CD14-positive monocyte (primary cell): ENCODE results near the gene LEPROT. TPM values are rescaled to one million over a fixed set of nuclear protein-coding genes. Genes with fewer than 3 reads are reported as not detected.

Experiments used
- DNase-seq, 3 donors: peaks; one replicate each; pipeline ENCODE4 v3.0.0-alpha.2; 2011 to 2022
- H2AFZ ChIP-seq: 2 replicates; pipeline ENCODE4 v1.6.0; 2012; ENCODE audit warnings: mild to moderate bottlenecking, low read depth, low read length, inconsistent platforms; ENCODE audit not compliant: insufficient read depth, poor library complexity, severe bottlenecking
- H3K27ac ChIP-seq, 2 donors: 1 replicate in 1 of 2; 2 replicates in 1 of 2; pipeline ENCODE4 v1.5.1; 2012 to 2013; ENCODE audit warnings: low read length in 2 of 2, control low read depth in 1 of 2, inconsistent platforms in 1 of 2, low read depth in 1 of 2, mild to moderate bottlenecking in 1 of 2
- H3K27me3 ChIP-seq, 2 donors: one replicate each; pipeline versions ENCODE4 v1.6.0 to v1.6.1; 2011 to 2013; ENCODE audit warnings: low read length in 2 of 2; ENCODE audit not compliant: control insufficient read depth in 2 of 2, insufficient read depth in 2 of 2
- H3K36me3 ChIP-seq, 2 donors: replicated peaks in 1 of 2; 1 replicate in 1 of 2; 2 replicates in 1 of 2; pipeline versions ENCODE4 v1.5.1 to v1.6.1; 2012 to 2013; ENCODE audit warnings: low read length in 2 of 2, control low read depth in 1 of 2, inconsistent platforms in 1 of 2, mild to moderate bottlenecking in 1 of 2; ENCODE audit not compliant: insufficient read depth in 2 of 2, control insufficient read depth in 1 of 2
- H3K4me1 ChIP-seq, 2 donors: 1 replicate in 1 of 2; 2 replicates in 1 of 2; pipeline versions ENCODE4 v1.5.1 to v1.6.1; 2012 to 2013; ENCODE audit warnings: low read length in 2 of 2, control low read depth in 1 of 2, inconsistent platforms in 1 of 2, mild to moderate bottlenecking in 1 of 2, moderate library complexity in 1 of 2; ENCODE audit not compliant: insufficient read depth in 2 of 2, control insufficient read depth in 1 of 2
- H3K4me2 ChIP-seq: replicated peaks from 2 replicates; pipeline ENCODE3; 2012; ENCODE audit warnings: low read length, moderate library complexity, mild to moderate bottlenecking; ENCODE audit not compliant: poor library complexity, severe bottlenecking; ENCODE audit errors: extremely low read depth
- H3K4me3 ChIP-seq, 3 experiments: fragments of 200-600 bp in 1 of 3; sonication (generic) in 1 of 3; replicated peaks in 1 of 3; 1 replicate in 2 of 3; 2 replicates in 1 of 3; pipeline ENCODE4 v1.5.1; 2011 to 2013; ENCODE audit warnings: low read length in 3 of 3, mild to moderate bottlenecking in 3 of 3, control low read depth in 2 of 3, low read depth in 2 of 3, inconsistent platforms in 1 of 3, moderate library complexity in 1 of 3
- H3K79me2 ChIP-seq: 2 replicates; pipeline ENCODE4 v1.6.0; 2012; ENCODE audit warnings: mild to moderate bottlenecking, control low read depth, inconsistent platforms, low read length, moderate library complexity; ENCODE audit not compliant: insufficient read depth
- H3K9ac ChIP-seq: 2 replicates; pipeline ENCODE4 v1.6.0; 2017; ENCODE audit warnings: low read length, mild to moderate bottlenecking; ENCODE audit not compliant: insufficient read depth, poor library complexity, severe bottlenecking
- H3K9me3 ChIP-seq, 2 donors: replicated peaks in 1 of 2; 1 replicate in 1 of 2; 2 replicates in 1 of 2; pipeline versions ENCODE4 v1.5.1 to v1.6.1; 2012 to 2013; ENCODE audit warnings: low read length in 2 of 2, control low read depth in 1 of 2; ENCODE audit not compliant: control insufficient read depth in 1 of 2, insufficient read depth in 1 of 2
- H4K20me1 ChIP-seq: 2 replicates; pipeline ENCODE4 v1.6.0; 2012; ENCODE audit warnings: mild to moderate bottlenecking, low read length, control low read depth, moderate library complexity; ENCODE audit not compliant: insufficient read depth
- H3K27ac Mint-ChIP-seq, 7 donors: one replicate each; pipeline ENCODE4 v1.8.0; 2020; ENCODE audit warnings: mild to moderate bottlenecking in 7 of 7, mixed read lengths in 7 of 7, moderate library complexity in 6 of 7, inconsistent platforms in 2 of 7
- H3K27me3 Mint-ChIP-seq, 3 donors: one replicate each; pipeline ENCODE4 v1.8.0; 2021 to 2022; ENCODE audit warnings: low read depth in 3 of 3, mild to moderate bottlenecking in 3 of 3, mixed read lengths in 3 of 3, moderate library complexity in 3 of 3, inconsistent platforms in 1 of 3
- H3K36me3 Mint-ChIP-seq, 2 donors: one replicate each; pipeline ENCODE4 v1.8.0; 2020; ENCODE audit warnings: mixed read lengths in 2 of 2, inconsistent platforms in 1 of 2, mild to moderate bottlenecking in 1 of 2
- H3K4me1 Mint-ChIP-seq: one replicate; pipeline ENCODE4 v1.8.0; 2020; ENCODE audit warnings: mild to moderate bottlenecking, mixed read lengths
- H3K4me3 Mint-ChIP-seq, 2 donors: one replicate each; pipeline ENCODE4 v1.8.0; 2020; ENCODE audit warnings: mild to moderate bottlenecking in 2 of 2, mixed read lengths in 2 of 2, moderate library complexity in 1 of 2
- H3K9me3 Mint-ChIP-seq, 7 donors: one replicate each; pipeline ENCODE4 v1.8.0; 2020 to 2022; ENCODE audit warnings: mixed read lengths in 7 of 7, mild to moderate bottlenecking in 6 of 7, moderate library complexity in 6 of 7, inconsistent platforms in 2 of 7
- WGBS: methylation state at CpG from one replicate; pipeline ENCODE4 v1.1.5; 2013; ENCODE audit warnings: missing lambda C conversion rate; ENCODE audit not compliant: insufficient coverage; 5-methylcytosine and 5-hydroxymethylcytosine counted together
- intact Hi-C, 2 donors: fragments of 100-400 bp; cut with micrococcal nuclease; formaldehyde crosslinking; loops; one replicate each; pipeline versions ENCODE4 v1.15.0 to v1.15.1; 2023
- polyA plus RNA-seq, 3 donors: library from polyadenylated mRNA; depleted of rRNA in 1 of 3; unstranded in 2 of 3; stranded (reverse) in 1 of 3; fragments of 300-500 nt in 2 of 3; fragments of >200 nt in 1 of 3; fragmentation: Illumina TruSeq in 2 of 3; gene quantifications; 1 replicate in 2 of 3; 2 replicates in 1 of 3; pipeline ENCODE4 v1.2.3, GENCODE V29; 2012 to 2021
- TF ChIP-seq, protein P1 (sequence below): fragments of 200-600 bp; IDR thresholded peaks from one replicate; pipeline ENCODE4 v1.8.0; 2022; ENCODE audit warnings: antibody characterized with exemption, mild to moderate bottlenecking

The LEPROT gene
- polyA plus RNA-seq, 3 donors: 56.3 to 75.0 (median 74.7) TPM

DNA sequence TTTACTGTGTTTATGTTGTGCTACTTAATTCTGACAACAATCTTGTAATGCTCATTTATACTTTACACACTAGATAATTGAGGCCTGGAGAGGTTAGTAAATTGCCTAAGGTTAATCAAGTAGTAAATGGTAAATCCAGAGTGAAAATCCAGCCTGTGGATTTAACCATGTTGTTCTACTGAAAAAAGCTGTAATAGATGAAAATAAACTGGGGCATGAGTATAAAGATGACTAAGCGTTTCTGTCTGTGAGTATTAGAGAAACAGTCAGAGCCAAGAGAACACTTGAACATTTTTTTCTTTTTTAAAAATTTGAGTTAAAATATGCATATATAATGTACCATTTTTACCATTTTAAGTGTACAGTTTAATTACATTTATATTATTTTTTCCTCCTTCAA lies 47.9 kb upstream of the LEPROT start:
- TF ChIP-seq, protein P1, sequence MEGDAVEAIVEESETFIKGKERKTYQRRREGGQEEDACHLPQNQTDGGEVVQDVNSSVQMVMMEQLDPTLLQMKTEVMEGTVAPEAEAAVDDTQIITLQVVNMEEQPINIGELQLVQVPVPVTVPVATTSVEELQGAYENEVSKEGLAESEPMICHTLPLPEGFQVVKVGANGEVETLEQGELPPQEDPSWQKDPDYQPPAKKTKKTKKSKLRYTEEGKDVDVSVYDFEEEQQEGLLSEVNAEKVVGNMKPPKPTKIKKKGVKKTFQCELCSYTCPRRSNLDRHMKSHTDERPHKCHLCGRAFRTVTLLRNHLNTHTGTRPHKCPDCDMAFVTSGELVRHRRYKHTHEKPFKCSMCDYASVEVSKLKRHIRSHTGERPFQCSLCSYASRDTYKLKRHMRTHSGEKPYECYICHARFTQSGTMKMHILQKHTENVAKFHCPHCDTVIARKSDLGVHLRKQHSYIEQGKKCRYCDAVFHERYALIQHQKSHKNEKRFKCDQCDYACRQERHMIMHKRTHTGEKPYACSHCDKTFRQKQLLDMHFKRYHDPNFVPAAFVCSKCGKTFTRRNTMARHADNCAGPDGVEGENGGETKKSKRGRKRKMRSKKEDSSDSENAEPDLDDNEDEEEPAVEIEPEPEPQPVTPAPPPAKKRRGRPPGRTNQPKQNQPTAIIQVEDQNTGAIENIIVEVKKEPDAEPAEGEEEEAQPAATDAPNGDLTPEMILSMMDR: no peak
- no peak overlapping the region for H3K4me2 ChIP-seq
- intact Hi-C loops: no loop called here

DNA sequence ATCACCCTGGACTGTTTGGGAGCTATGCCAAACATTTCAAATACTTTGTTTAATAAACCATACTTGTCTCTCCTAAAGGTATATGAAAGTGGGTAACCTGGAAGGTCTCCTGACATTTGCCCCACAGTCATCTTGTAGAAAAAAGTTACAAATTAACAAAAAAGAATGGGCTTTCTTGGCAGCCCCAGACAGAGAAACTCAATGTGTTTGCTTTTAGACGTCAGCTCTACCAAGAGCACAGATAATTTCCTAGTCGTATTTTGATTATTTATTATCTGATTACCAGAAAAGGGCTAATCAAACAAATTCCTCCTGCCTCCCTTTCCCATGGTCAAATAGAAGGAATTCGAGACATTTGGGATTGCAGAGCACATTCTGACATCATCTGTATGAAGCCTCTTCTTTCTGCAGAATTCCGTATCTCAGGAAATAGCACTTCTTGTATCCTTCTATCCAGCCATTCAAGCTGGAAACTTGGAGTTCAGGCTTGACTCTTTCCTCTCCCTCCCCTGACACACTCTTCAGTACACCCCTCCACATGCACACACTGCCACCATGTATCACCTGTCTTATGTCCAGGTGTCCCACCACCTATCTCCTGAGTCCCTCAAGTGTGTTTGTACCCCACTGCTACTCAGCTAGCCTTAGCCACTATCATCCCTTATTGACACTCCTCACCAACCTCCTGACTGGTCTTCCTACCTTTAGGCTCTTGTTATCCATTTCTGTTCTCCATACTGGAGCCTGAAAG lies 42.8 kb upstream of the LEPROT start:
- Histone ChIP-seq H2AFZ (no peak overlapping the region), H4K20me1 (no peaks in the 10 kb centered on the region), H3K4me2 (no peak overlapping the region), H3K36me3 (no peaks in the 10 kb centered on the region), H3K4me1 (no peaks in the 10 kb centered on the region), H3K9ac (no peak overlapping the region), H3K27me3 (no peaks in the 10 kb centered on the region), H3K27ac (no peak overlapping the region), H3K79me2 (no peaks in the 10 kb centered on the region), H3K9me3 (no peaks in the 10 kb centered on the region), H3K4me3 (no peak overlapping the region)
- no peak overlapping the region for H3K27ac Mint-ChIP-seq
- H3K4me1 Mint-ChIP-seq: no peaks in the 10 kb centered on the region
- intact Hi-C loops: no loop called here
- no peaks in the 10 kb centered on the region for H3K36me3 Mint-ChIP-seq
- 100% methylated on average over 1 of the region's 4 CpGs for WGBS
- peaks cover 3 to 8% (median 4%) of the 10 kb centered on the region in 7 donors for H3K9me3 Mint-ChIP-seq
- DNase-seq: no peak
- H3K4me3 Mint-ChIP-seq: no peak overlapping the region
- TF ChIP-seq, protein P1: no peak
- H3K27me3 Mint-ChIP-seq: peaks cover 0 to 2% (median 0%) of the 10 kb centered on the region in 3 donors

More for the DNA sequence above, 47.9 kb upstream of the LEPROT start:
- H2AFZ ChIP-seq: no peak overlapping the region
- H3K27me3 Mint-ChIP-seq: peaks cover 0 to 3% (median 0%) of the 10 kb centered on the region in 3 donors
- no peak overlapping the region for H3K27ac Mint-ChIP-seq
- no CpG with 5 or more reads among the region's 1 CpG for WGBS
- no peak for DNase-seq
- H3K27me3 ChIP-seq: no peaks in the 10 kb centered on the region
- H3K4me1 ChIP-seq: no peaks in the 10 kb centered on the region
- H3K27ac ChIP-seq: no peak overlapping the region
- no peaks in the 10 kb centered on the region for H4K20me1 ChIP-seq
- no peak overlapping the region for H3K4me3 ChIP-seq
- no peaks in the 10 kb centered on the region for H3K36me3 ChIP-seq
- no peaks in the 10 kb centered on the region for H3K79me2 ChIP-seq
- no peaks in the 10 kb centered on the region for H3K4me1 Mint-ChIP-seq
- no peak overlapping the region for H3K4me3 Mint-ChIP-seq
- H3K36me3 Mint-ChIP-seq: no peaks in the 10 kb centered on the region
- peaks cover 2 to 8% (median 4%) of the 10 kb centered on the region in 7 donors for H3K9me3 Mint-ChIP-seq
- no peak overlapping the region for H3K9ac ChIP-seq
- H3K9me3 ChIP-seq: no peaks in the 10 kb centered on the region
